ENCODE data around the gene OAT. TPM values are rescaled to one million over a fixed set of nuclear protein-coding genes. Genes with fewer than 3 reads are reported as not detected.

Gene OAT
- total and polyA plus RNA-seq, 2 donors (not counting 3 experiments of a cell fraction or from before 2014, with no cell fraction given): 69.9 to 90.8 TPM

DNA sequence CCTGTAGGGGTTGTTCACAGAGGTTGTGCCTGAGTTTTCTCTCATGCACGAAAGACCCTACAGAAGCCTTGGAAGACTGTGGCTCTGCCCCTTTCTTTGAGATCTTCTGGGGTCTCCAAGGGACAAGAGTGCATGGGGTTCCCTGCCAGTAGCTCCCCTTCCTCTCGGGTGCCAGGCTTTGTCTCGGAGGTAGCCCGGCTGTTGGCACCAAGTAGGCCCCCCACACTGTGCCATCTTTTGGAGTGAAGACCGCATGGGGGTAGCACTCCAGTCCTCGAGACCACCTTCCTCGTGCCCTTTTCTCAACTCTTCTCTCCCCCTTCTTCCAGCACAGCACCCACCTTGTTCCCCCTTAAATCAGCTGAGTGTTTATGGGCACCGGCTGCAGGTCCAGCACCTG, 41.6 kb downstream of the OAT start:
- Histone ChIP-seq H4K20me1 (replicated peaks; ENCODE audit: control insufficient read depth, extremely low read depth, insufficient read depth, low read length) (no peaks in the 10 kb centered on the region), H3K9me3 (replicated peaks; ENCODE audit: control insufficient read depth, insufficient read depth, low read length) (no peaks in the 10 kb centered on the region), H3K9me1 (replicated peaks; ENCODE audit: control insufficient read depth, extremely low read depth, insufficient read depth, low read length) (no peaks in the 10 kb centered on the region), H3K9ac (replicated peaks; ENCODE audit: extremely low read depth, insufficient read depth, low read length) (no peak overlapping the region), H3K4me3 (replicated peaks in 1 of 3; ENCODE audit: insufficient read depth in 1 of 3, low read depth in 1 of 3, low read length in 3 of 3) (no peak overlapping the region), H3K27ac (ENCODE audit: insufficient read depth, low read depth, low read length) (no peak overlapping the region), H3K4me1 (ENCODE audit: control insufficient read depth, extremely low read depth, insufficient read depth, low read length) (no peaks in the 10 kb centered on the region), H3K36me3 (ENCODE audit: control insufficient read depth in 2 of 2, extremely low read depth in 1 of 2, insufficient read depth in 2 of 2, low read length in 2 of 2) (no peaks in the 10 kb centered on the region), H3K79me2 (ENCODE audit: control insufficient read depth, insufficient read depth, low read length) (no peaks in the 10 kb centered on the region), H3K27me3 (ENCODE audit: control insufficient read depth in 2 of 2, insufficient read depth in 2 of 2, low read length in 2 of 2) (peaks cover 0 to 3% of the 10 kb centered on the region in 2 experiments), H2AFZ (ENCODE audit: low read depth, low read length) (no peak overlapping the region), H3K4me2 (ENCODE audit: insufficient read depth, low read length) (no peak overlapping the region)
- no TSS peak for BruUV-seq (replicated peaks)
- ChIA-PET POLR2A (no interaction called here), CTCF (interaction anchor here (1.4 kb wide), 1 partner anchor 12 kb away, joined by 3 read pairs; no protein-coding TSS in a partner anchor)
- dilution Hi-C loops (cut with MboI; ENCODE audit: extremely low pct_ligation_motif_present, low sequenced_read_pairs): no loop called here
- FAIRE-seq (no peak), DNase-seq (ENCODE audit: low read depth, low spot score) (no peak)
- intact Hi-C loops (cut with micrococcal nuclease): no loop called here
- no peak for TF ChIP-seq FOS (IDR thresholded peaks at IDR 0.05; ENCODE audit: borderline replicate concordance, insufficient read depth, low read length)
- TF ChIP-seq, protein P1, sequence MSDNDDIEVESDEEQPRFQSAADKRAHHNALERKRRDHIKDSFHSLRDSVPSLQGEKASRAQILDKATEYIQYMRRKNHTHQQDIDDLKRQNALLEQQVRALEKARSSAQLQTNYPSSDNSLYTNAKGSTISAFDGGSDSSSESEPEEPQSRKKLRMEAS (IDR thresholded peaks at IDR 0.05; ENCODE audit: insufficient read depth, insufficient read length): no peak
- no peak for TF ChIP-seq MYC (IDR thresholded peaks at IDR 0.05; ENCODE audit: low read depth, low read length)
- no peak for TF ChIP-seq POLR2AphosphoS5 (IDR thresholded peaks at IDR 0.05; ENCODE audit: insufficient read depth, low read depth, low read length)
- TF ChIP-seq GATA2 (IDR thresholded peaks at IDR 0.05; ENCODE audit: insufficient read depth, insufficient read length, low read depth, low read length): no peak
- TF ChIP-seq POLR2A (IDR thresholded peaks at IDR 0.05; ENCODE audit: low read depth, low read length): no peak
- no peak for TF ChIP-seq EZH2 (IDR thresholded peaks at IDR 0.05; ENCODE audit: borderline replicate concordance, low read depth, low read length, severe bottlenecking)
- TF ChIP-seq, protein P2, sequence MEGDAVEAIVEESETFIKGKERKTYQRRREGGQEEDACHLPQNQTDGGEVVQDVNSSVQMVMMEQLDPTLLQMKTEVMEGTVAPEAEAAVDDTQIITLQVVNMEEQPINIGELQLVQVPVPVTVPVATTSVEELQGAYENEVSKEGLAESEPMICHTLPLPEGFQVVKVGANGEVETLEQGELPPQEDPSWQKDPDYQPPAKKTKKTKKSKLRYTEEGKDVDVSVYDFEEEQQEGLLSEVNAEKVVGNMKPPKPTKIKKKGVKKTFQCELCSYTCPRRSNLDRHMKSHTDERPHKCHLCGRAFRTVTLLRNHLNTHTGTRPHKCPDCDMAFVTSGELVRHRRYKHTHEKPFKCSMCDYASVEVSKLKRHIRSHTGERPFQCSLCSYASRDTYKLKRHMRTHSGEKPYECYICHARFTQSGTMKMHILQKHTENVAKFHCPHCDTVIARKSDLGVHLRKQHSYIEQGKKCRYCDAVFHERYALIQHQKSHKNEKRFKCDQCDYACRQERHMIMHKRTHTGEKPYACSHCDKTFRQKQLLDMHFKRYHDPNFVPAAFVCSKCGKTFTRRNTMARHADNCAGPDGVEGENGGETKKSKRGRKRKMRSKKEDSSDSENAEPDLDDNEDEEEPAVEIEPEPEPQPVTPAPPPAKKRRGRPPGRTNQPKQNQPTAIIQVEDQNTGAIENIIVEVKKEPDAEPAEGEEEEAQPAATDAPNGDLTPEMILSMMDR (IDR thresholded peaks at IDR 0.05; ENCODE audit: extremely low read depth in 1 of 2, insufficient read depth in 1 of 2, low read depth in 1 of 2, low read length in 2 of 2): no peak
- TF ChIP-seq JUN (IDR thresholded peaks at IDR 0.05; ENCODE audit: borderline replicate concordance, insufficient read depth, insufficient read length, low read depth): no peak
